Cardiac muscle cell (in vitro differentiated cells and primary cell): Measurements from ENCODE around the gene ZNF362. TPM values are rescaled to one million over a fixed set of nuclear protein-coding genes. Genes with fewer than 3 reads are reported as not detected.

Experiments
- DNase-seq, 2 donors: peaks; one replicate each; pipeline versions ENCODE4 v3.0.0 to v3.0.0-alpha.2; 2010 to 2017; ENCODE audit warnings: low read depth in 1 of 2, low spot score in 1 of 2
- H3K27ac ChIP-seq: fragments of 200-600 bp; sonication (generic); 2 replicates; pipeline ENCODE4 v1.5.1; 2016
- H3K27me3 ChIP-seq: fragments of 200-600 bp; sonication (generic); 2 replicates; pipeline ENCODE4 v1.6.0; 2016; ENCODE audit warnings: control low read depth
- H3K36me3 ChIP-seq: fragments of 200-600 bp; sonication (generic); 2 replicates; pipeline ENCODE4 v1.5.1; 2016; ENCODE audit warnings: control low read depth
- H3K4me1 ChIP-seq: fragments of 200-600 bp; sonication (generic); 2 replicates; pipeline ENCODE4 v1.8.1; 2017; ENCODE audit warnings: low read depth, mild to moderate bottlenecking, mixed run types
- H3K4me3 ChIP-seq: fragments of 200-600 bp; sonication (generic); 2 replicates; pipeline ENCODE4 v1.5.1; 2016; ENCODE audit warnings: mild to moderate bottlenecking
- H3K9me3 ChIP-seq: fragments of 200-600 bp; sonication (generic); 2 replicates; pipeline ENCODE4 v1.5.1; 2017; ENCODE audit warnings: low read depth, mild to moderate bottlenecking, control low read depth
- CTCF ChIP-seq: IDR thresholded peaks from 2 replicates; pipeline ENCODE4 v1.5.1; 2012; ENCODE audit warnings: low read depth, mild to moderate bottlenecking, low read length
- polyA plus RNA-seq: library from polyadenylated mRNA; unstranded; fragments of >200 nt; fragmentation: Nextera tagmentation; extraction: Ambion mirVana; gene quantifications from 2 replicates; pipeline ENCODE4 v1.2.1, GENCODE V29; 2016
- total RNA-seq: library from RNA; depleted of rRNA; stranded (reverse); fragments of >200 nt; gene quantifications from 2 replicates; pipeline ENCODE4 v1.2.3, GENCODE V29; 2016

Gene ZNF362
- total and polyA plus RNA-seq, 2 experiments from 2014 or later: 57.9 to 77.5 TPM

DNA sequence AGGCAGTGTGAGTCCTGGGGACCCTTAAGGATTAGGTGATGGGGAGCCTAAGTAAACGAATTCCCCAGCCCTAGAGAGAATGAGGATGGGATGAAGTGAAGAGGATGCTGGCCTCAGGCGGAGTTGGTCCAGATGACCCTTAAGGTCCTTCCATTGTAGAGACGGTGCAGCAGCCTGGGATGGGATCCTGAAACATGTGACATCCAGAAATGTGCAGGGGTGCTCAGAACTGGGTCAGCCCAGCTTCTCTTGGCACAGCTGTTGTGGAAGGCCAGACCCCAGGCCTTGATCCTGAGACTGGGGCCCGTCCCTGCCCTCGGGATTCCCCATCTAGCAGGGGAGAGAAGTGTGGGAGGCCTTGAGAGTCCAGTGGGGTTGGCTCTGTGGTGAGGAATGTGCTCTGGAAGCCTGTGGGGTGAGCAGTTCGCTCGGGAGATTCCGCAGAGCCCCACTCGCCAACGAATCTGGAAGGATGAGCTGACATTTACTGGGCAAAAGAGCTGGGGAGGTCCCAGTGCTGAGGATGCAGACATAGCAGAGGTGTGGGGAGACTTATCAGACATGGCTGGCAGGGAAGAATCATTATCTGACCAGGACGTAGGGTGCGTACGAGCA lies 36.5 kb downstream of the ZNF362 start:
- H3K27me3 ChIP-seq: no peaks in the 10 kb centered on the region
- DNase-seq: peak in 1 of 2 donors; percentile 13
- H3K36me3 ChIP-seq: peaks cover 13% of the 10 kb centered on the region
- H3K4me1 ChIP-seq: no peaks in the 10 kb centered on the region
- H3K9me3 ChIP-seq: no peaks in the 10 kb centered on the region
- no peak overlapping the region for H3K27ac ChIP-seq
- TF ChIP-seq CTCF: no peak
- no peak overlapping the region for H3K4me3 ChIP-seq

- Histone ChIP-seq H3K4me1 (no peaks in the 10 kb centered on the region), H3K36me3 (peaks cover 13% of the 10 kb centered on the region), H3K4me3 (no peak overlapping the region), H3K27ac (no peak overlapping the region), H3K9me3 (no peaks in the 10 kb centered on the region), H3K27me3 (no peaks in the 10 kb centered on the region)
- TF ChIP-seq CTCF: no peak
- no peak for DNase-seq
These were observed 38.0 kb downstream of the ZNF362 start for GRCh38 chr1:33294071-33295010.

DNA sequence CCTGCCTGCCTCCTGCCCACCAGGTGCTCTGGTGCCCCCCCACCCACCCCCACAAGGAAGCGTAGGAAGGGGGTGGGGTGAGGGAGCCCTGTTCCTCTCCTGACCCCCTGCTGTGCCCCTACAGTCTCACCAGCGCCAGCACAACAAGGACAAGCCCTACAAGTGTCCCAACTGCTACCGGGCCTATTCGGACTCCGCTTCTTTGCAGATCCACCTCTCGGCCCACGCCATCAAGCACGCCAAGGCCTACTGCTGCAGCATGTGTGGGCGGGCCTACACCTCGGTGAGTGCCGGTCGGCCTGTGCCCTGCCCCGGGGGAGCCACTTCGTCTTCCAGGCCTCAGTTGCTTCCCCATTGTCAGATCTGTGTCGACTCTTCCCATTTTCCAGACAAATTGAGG lies 38.7 kb downstream of the ZNF362 start:
- Histone ChIP-seq H3K27me3 (no peaks in the 10 kb centered on the region), H3K36me3 (peaks cover 13% of the 10 kb centered on the region), H3K27ac (no peak overlapping the region), H3K9me3 (no peaks in the 10 kb centered on the region), H3K4me3 (no peak overlapping the region), H3K4me1 (no peaks in the 10 kb centered on the region)
- DNase-seq: no peak
- no peak for TF ChIP-seq CTCF

DNA sequence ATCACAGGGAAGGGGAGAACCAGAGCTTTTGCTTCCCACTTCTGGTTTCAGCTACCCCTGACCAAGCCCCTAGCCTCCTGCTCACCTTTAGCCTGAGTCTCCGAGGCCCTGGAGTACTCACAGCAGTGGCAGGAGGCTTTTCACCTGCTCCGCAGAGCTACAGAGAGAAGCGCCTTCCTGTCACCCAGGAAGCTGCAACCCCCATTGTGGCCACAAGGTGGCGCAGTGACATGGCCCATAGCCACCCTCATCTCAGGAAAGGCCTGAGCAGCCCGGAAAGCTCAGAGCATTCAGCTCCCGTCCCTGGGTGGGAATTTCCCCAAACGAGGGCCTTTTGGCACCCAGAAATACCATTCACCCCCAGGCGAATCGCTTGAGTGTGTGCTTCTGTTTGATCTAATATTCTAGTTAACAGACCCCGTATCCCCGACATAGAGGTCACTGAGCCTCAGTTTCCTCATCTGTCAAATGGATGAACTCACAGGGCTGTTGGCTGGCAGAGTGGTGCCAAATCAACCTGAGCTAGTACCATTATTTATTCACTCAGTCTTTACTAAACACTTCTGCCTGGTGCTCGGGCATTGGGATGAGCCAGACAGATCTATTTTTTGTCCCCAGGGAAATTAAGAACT lies 39.3 kb downstream of the ZNF362 start:
- TF ChIP-seq CTCF: peak; percentile 95
- H3K36me3 ChIP-seq: peaks cover 13% of the 10 kb centered on the region

DNA sequence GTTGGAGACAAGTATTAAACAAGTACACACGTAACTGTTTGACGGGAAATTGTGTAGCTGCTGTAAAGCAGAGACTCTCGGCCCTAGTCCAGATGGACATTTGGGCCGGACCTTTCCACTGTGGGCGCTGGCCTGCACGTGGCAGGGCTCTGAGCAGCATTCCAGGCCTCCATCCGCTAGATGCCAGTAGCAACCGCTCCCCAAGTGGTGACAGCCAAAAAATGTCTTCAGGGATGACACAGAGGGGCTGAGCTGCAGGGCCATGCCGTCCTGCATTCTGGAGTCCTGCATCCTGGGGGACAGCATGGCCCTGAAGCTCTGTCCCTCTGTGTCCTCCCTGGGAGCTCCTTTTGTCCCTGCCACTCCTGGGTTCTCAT lies 39.8 kb downstream of the ZNF362 start:
- H3K9me3 ChIP-seq: no peaks in the 10 kb centered on the region
- H3K4me3 ChIP-seq: no peak overlapping the region
- H3K27ac ChIP-seq: no peak overlapping the region
- H3K4me1 ChIP-seq: no peaks in the 10 kb centered on the region
- no peaks in the 10 kb centered on the region for H3K27me3 ChIP-seq
- H3K36me3 ChIP-seq: peaks cover 13% of the 10 kb centered on the region
- no peak for DNase-seq
- TF ChIP-seq CTCF: no peak

More for the DNA sequence above, 39.3 kb downstream of the ZNF362 start:
- peak; percentile 82 to 84 for DNase-seq
- no peaks in the 10 kb centered on the region for H3K27me3 ChIP-seq
- no peak overlapping the region for H3K4me3 ChIP-seq
- no peaks in the 10 kb centered on the region for H3K9me3 ChIP-seq
- no peak overlapping the region for H3K27ac ChIP-seq
- no peaks in the 10 kb centered on the region for H3K4me1 ChIP-seq
